A673 (cell line): Measurements from ENCODE around the gene WDR20.

Source experiments
- EZH2 ChIP-seq: fragments of 200-600 bp; sonication (generic); IDR thresholded peaks from 2 replicates; pipeline ENCODE4 v1.6.1; 2017; ENCODE audit warnings: borderline replicate concordance, low read depth, mild to moderate bottlenecking, mixed read lengths, antibody characterized with exemption, low read length; ENCODE audit not compliant: poor library complexity, severe bottlenecking
- TF ChIP-seq, protein P1 (sequence below): fragments of 300-800, 200-600 bp; sonication (generic); conservative IDR thresholded peaks from 2 replicates; pipeline ENCODE4 v1.5.1; 2017; ENCODE audit warnings: low read depth, mild to moderate bottlenecking, antibody characterized with exemption, low read length, moderate library complexity, mixed read lengths

DNA sequence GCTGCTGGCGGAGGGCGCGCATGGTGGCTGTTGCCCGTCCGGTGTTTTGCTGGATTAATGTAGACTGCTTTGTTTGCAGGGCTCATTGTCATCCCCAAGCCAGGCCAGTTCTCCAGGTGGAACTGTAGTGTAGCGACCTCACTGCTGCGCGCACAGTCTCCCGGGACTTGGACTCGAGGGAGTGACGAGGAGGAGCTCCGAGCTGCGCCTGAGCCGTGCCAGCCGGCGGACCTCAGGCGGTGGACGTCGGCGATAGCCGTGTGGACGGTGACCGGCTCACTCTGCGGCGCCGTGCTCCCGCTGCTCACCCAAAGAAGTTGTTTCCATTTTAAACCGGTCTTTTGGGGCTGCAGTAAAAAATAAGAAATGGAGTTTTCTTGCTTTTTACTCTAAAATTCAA is 83.1 kb downstream of the WDR20 start:
- TF ChIP-seq, protein P1, sequence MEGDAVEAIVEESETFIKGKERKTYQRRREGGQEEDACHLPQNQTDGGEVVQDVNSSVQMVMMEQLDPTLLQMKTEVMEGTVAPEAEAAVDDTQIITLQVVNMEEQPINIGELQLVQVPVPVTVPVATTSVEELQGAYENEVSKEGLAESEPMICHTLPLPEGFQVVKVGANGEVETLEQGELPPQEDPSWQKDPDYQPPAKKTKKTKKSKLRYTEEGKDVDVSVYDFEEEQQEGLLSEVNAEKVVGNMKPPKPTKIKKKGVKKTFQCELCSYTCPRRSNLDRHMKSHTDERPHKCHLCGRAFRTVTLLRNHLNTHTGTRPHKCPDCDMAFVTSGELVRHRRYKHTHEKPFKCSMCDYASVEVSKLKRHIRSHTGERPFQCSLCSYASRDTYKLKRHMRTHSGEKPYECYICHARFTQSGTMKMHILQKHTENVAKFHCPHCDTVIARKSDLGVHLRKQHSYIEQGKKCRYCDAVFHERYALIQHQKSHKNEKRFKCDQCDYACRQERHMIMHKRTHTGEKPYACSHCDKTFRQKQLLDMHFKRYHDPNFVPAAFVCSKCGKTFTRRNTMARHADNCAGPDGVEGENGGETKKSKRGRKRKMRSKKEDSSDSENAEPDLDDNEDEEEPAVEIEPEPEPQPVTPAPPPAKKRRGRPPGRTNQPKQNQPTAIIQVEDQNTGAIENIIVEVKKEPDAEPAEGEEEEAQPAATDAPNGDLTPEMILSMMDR = no peak
- TF ChIP-seq EZH2 = no peak
